ENCODE results near the gene CCDC106.
A peak's percentile ranks its signal among the peaks of the same experiment; 100 is the strongest.

Gene CCDC106

DNA sequence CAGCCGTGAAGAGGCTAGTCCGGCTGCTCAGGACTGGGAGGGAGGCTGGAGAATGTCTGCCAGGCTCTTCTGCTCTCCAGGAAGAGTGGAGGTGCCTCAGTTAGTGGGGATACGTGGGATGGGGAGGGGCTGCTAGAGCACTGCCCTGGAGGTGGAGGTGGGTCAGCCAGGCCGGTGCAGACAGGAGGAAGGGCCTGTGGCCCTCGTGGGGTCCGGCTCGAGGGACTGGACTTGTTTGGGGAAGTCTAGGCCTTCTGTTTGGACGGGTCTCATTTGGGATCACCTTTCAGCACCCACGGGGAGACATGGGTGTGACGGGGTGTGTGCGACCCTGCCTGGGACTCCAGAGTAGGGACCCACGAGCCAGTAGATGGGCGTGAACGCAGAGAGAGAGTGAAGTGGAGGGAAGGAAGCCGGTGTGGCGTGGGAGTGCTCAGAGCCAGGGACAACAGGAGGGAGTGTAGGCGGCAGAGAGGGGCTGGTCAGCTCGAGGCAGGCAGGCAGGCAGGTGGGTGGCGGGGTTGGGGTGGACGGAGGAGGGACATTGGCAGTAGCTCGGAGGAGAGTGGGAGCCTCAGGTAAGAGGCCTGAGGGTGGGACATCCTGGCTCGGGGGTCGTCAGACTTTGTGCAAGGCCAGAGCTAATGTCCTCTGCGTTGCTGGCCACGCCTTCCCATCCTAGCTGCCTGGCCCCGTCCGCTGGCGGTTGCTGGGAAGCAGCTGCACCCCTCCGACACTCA is 38.5 kb downstream of the CCDC106 start (continued):
- TF ChIP-seq ZNF660 (tag by site-specific recombination; IDR thresholded peaks at IDR 0.05), result no peak
- TF ChIP-seq, protein P1, sequence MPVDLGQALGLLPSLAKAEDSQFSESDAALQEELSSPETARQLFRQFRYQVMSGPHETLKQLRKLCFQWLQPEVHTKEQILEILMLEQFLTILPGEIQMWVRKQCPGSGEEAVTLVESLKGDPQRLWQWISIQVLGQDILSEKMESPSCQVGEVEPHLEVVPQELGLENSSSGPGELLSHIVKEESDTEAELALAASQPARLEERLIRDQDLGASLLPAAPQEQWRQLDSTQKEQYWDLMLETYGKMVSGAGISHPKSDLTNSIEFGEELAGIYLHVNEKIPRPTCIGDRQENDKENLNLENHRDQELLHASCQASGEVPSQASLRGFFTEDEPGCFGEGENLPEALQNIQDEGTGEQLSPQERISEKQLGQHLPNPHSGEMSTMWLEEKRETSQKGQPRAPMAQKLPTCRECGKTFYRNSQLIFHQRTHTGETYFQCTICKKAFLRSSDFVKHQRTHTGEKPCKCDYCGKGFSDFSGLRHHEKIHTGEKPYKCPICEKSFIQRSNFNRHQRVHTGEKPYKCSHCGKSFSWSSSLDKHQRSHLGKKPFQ (tag by site-specific recombination; IDR thresholded peaks at IDR 0.05), result no peak
- TF ChIP-seq ZNF548 (tag by site-specific recombination; IDR thresholded peaks at IDR 0.05), result no peak
- TF ChIP-seq, protein P2, sequence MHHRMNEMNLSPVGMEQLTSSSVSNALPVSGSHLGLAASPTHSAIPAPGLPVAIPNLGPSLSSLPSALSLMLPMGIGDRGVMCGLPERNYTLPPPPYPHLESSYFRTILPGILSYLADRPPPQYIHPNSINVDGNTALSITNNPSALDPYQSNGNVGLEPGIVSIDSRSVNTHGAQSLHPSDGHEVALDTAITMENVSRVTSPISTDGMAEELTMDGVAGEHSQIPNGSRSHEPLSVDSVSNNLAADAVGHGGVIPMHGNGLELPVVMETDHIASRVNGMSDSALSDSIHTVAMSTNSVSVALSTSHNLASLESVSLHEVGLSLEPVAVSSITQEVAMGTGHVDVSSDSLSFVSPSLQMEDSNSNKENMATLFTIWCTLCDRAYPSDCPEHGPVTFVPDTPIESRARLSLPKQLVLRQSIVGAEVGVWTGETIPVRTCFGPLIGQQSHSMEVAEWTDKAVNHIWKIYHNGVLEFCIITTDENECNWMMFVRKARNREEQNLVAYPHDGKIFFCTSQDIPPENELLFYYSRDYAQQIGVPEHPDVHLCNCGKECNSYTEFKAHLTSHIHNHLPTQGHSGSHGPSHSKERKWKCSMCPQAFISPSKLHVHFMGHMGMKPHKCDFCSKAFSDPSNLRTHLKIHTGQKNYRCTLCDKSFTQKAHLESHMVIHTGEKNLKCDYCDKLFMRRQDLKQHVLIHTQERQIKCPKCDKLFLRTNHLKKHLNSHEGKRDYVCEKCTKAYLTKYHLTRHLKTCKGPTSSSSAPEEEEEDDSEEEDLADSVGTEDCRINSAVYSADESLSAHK (tag by site-specific recombination; IDR thresholded peaks at IDR 0.05), result no peak
- TF ChIP-seq, protein P3, sequence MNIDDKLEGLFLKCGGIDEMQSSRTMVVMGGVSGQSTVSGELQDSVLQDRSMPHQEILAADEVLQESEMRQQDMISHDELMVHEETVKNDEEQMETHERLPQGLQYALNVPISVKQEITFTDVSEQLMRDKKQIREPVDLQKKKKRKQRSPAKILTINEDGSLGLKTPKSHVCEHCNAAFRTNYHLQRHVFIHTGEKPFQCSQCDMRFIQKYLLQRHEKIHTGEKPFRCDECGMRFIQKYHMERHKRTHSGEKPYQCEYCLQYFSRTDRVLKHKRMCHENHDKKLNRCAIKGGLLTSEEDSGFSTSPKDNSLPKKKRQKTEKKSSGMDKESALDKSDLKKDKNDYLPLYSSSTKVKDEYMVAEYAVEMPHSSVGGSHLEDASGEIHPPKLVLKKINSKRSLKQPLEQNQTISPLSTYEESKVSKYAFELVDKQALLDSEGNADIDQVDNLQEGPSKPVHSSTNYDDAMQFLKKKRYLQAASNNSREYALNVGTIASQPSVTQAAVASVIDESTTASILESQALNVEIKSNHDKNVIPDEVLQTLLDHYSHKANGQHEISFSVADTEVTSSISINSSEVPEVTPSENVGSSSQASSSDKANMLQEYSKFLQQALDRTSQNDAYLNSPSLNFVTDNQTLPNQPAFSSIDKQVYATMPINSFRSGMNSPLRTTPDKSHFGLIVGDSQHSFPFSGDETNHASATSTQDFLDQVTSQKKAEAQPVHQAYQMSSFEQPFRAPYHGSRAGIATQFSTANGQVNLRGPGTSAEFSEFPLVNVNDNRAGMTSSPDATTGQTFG (tag by site-specific recombination; IDR thresholded peaks at IDR 0.05; ENCODE audit: borderline replicate concordance), result no peak
- TF ChIP-seq ZNF558 (tag by site-specific recombination; IDR thresholded peaks at IDR 0.05), result no peak

DNA sequence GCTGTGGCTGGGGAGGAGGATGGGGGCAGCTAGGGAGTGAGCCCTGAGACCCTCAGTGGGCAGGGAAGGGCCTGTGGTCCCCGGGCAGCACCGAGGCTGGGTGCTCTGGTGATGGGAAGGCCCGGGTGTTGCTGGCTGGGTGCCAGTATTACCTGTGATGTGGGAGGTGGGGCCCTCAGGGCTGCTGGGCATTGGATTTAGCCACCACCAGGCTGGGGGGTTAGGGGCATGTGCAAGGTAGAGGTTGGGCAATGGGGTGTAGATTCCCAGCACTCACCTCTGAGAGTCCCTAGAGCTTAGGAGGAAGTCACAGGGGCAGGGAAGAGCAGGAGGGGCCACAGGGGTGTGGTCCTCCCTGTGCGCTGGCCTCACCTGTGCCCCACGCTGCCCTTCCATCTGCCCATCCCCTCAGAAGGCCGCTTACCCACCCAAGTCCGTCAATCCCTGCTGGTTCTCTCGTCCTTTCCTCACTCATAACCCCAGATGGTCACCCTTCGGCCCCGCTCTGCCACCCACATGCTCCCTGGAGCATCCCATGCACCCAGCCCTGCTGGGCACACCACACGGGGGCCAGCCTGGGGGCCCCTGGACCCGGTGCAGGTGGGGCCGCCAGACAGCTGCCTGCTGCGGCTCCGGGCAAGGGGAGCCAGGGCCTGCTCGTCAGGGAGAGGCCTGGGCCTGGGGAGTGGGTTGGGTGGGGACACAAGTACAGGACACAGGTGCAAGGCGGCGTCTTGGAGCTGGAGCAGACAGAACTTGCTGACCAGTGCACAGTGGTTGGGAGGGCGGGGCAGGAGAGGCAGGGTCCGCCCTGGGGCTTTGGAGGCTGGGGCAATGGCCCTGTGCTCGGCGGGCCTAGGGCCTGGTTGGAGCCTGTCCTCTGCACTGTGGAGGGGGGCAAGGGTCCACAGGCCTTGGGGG is 39.5 kb downstream of the CCDC106 start:
- TF ChIP-seq GLIS2 (tag by site-specific recombination; IDR thresholded peaks at IDR 0.05) (peak; percentile 16; the same call in 1 of the 2 replicates), ZNF184 (tag by site-specific recombination; IDR thresholded peaks at IDR 0.05) (no peak), ZNF221 (tag by site-specific recombination; IDR thresholded peaks at IDR 0.05; ENCODE audit: borderline replicate concordance) (no peak), KLF1 (tag by site-specific recombination; IDR thresholded peaks at IDR 0.05) (peak; percentile 20; the same call in 1 of the 2 replicates), EGR2 (tag by site-specific recombination; IDR thresholded peaks at IDR 0.05; ENCODE audit: low read depth) (no peak)
- ChIA-PET CTCF (no interaction called here), POLR2A (no interaction called here)
- Histone ChIP-seq H3K9me3 (ENCODE audit: control insufficient read depth, insufficient read depth, low read depth, low read length) (no peaks in the 10 kb centered on the region), H3K36me3 (ENCODE audit: control insufficient read depth in 2 of 2, insufficient read depth in 1 of 2, low read length in 2 of 2) (peaks cover 19 to 88% of the 10 kb centered on the region in 2 experiments), H3K27ac (ENCODE audit: extremely low read depth, low read depth, low read length) (no peak overlapping the region), H3K4me3 (ENCODE audit: low read depth, low read length) (no peak overlapping the region), H3K4me1 (ENCODE audit: control insufficient read depth, insufficient read depth, low read length) (no peaks in the 10 kb centered on the region)

DNA sequence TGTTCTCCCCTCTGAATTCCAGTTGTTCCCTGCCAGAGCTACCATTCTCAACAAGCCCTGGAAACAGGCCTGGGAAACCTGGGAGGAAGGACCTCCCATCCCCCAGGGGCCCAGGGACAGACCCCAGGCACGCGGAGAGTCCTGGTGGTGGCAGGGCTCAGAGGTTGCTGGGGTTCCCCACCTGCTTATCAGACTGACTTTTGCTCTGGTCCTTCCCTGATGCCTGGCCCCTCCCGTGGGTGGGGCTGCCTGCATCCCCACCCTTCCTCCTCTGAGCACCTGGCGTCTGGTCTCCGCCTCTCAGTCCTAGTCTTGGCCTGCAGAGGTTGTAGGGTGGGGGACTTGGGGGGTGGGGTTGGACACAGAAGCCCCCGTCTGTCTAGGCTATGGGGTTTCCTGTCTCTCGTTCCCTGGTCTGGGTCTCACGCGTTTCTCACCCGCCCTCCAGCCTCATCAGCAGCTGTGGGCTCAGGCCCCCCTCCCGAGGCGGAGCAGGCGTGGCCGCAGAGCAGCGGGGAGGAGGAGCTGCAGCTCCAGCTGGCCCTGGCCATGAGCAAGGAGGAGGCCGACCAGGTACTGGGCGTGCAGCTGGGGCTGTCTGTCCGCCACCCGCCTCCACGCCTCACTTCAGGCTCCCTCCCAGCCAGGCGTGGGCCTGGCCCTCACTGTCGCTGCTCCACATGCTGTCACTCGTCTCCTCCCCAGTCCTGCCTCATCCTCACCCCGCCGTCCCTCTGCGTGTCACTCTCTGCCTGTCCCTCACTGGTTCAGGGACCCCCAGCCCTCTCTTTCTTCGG is 40.6 kb downstream of the CCDC106 start:
- H3K36me3 ChIP-seq (ENCODE audit: control insufficient read depth in 2 of 2, insufficient read depth in 1 of 2, low read length in 2 of 2), result peaks cover 12 to 95% of the 10 kb centered on the region in 2 experiments
- H3K27ac ChIP-seq (ENCODE audit: extremely low read depth, low read depth, low read length), result no peak overlapping the region
- ChIA-PET CTCF (no interaction called here), POLR2A (no interaction called here)
- H3K4me3 ChIP-seq (ENCODE audit: low read depth, low read length), result no peak overlapping the region
- H3K9me3 ChIP-seq (ENCODE audit: control insufficient read depth, insufficient read depth, low read depth, low read length), result no peaks in the 10 kb centered on the region
- H3K4me1 ChIP-seq (ENCODE audit: control insufficient read depth, insufficient read depth, low read length), result no peaks in the 10 kb centered on the region
- TF ChIP-seq KLF1 (tag by site-specific recombination; IDR thresholded peaks at IDR 0.05) (peak; percentile 96), EGR2 (tag by site-specific recombination; IDR thresholded peaks at IDR 0.05; ENCODE audit: low read depth) (peak; percentile 72; the same call in 1 of the 2 replicates), SP2 (tag by site-specific recombination; IDR thresholded peaks at IDR 0.05) (0 out of 2 replicates have a peak, but pooled peaks have one; percentile 15), SALL2 (tag by site-specific recombination; IDR thresholded peaks at IDR 0.05; ENCODE audit: borderline replicate concordance) (no peak), ZNF621 (tag by site-specific recombination; IDR thresholded peaks at IDR 0.05) (no peak), KLF8 (tag by site-specific recombination; IDR thresholded peaks at IDR 0.05) (peak; percentile 61; the same call in 1 of the 2 replicates)
- TF ChIP-seq, protein P4, sequence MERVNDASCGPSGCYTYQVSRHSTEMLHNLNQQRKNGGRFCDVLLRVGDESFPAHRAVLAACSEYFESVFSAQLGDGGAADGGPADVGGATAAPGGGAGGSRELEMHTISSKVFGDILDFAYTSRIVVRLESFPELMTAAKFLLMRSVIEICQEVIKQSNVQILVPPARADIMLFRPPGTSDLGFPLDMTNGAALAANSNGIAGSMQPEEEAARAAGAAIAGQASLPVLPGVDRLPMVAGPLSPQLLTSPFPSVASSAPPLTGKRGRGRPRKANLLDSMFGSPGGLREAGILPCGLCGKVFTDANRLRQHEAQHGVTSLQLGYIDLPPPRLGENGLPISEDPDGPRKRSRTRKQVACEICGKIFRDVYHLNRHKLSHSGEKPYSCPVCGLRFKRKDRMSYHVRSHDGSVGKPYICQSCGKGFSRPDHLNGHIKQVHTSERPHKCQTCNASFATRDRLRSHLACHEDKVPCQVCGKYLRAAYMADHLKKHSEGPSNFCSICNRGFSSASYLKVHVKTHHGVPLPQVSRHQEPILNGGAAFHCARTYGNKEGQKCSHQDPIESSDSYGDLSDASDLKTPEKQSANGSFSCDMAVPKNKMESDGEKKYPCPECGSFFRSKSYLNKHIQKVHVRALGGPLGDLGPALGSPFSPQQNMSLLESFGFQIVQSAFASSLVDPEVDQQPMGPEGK (tag by site-specific recombination; IDR thresholded peaks at IDR 0.05), result peak; percentile 29; the same call in 1 of the 2 replicates
